Measurements from ENCODE around the gene MCFD2.
A peak's percentile ranks its signal among the peaks of the same experiment; 100 is the strongest.
"Not testable (repeated sequence)": the region's sequence is repeated elsewhere in the genome, so short reads cannot be mapped to it uniquely, and the experiment has no call there.

Gene MCFD2

DNA sequence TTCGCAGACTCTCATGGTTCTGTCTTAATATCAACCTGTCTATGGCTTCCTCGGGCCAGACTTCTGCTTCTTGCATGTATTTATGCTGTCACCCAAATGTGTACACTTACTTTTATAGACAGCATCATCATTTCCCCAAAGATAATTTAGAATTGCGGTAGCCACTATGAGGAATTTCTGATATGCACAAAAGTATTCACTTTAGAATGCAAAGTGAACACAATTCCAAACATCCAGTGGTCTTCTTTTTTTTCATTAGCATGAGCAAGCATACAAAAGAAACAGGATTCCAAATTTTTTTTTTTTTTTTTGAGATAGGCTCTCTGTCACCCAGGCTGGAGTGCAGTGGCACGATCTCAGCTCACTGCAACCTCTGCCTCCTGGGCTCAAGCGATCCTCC, 21.0 kb upstream of the MCFD2 start:
- no peak for DNase-seq

DNA sequence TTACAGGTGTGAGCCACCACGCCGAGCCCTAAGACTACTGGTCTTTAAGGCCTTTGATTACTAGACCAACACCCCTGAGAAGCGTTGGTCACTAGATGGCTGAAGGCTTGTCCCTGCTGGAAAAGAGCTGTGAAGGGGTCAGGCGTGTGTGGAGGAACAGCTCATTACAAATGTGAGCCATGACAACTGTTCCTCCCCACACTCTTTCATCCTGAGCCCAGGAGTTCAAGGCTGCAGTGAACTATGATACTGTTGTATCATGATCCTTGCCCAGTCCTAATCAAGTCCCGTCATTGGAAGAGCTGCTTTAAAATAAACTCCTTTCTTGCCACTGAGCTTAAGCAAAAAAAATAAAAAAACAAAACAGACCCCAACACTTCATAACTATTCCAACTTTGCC, 19.5 kb upstream of the MCFD2 start:
- no peak for DNase-seq

DNA sequence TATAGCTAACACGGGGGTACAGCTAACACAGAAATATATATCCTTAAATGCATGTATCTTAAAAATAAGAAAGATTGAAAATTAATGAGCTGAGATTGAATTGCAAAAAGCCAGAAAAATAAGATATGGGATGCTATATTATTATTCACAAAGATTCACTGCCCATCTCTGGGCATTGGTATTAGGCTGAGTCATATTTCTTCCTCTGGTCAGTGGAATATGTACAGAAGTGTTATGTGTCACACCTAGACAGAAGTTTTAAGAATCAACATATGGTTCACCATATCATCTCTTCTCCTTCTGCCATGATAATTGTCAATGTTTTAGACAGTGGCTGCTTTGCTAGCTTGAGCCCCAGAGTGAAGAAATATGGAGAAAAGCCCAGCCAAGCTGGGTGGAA, 14.0 kb upstream of the MCFD2 start:
- DNase-seq, result no peak

DNA sequence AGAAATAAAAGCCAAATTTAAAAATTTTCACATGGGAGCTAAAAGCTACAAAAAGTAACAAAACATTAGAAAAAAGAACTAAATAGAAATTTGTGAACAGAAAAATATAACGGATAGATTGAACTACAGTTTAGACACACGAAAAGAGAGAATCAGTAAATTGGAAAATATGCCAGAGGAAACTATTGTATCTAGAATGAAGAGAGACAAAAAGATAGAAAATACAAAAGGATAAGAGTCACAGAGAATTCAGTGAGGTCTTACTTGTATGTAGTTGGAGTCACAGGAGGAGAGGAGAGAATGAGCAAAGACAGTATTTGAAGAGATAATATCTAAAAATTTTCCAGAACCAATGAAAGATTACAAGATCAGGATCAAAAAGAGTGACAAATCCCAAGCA, 11.3 kb upstream of the MCFD2 start:
- no peak for DNase-seq

DNA sequence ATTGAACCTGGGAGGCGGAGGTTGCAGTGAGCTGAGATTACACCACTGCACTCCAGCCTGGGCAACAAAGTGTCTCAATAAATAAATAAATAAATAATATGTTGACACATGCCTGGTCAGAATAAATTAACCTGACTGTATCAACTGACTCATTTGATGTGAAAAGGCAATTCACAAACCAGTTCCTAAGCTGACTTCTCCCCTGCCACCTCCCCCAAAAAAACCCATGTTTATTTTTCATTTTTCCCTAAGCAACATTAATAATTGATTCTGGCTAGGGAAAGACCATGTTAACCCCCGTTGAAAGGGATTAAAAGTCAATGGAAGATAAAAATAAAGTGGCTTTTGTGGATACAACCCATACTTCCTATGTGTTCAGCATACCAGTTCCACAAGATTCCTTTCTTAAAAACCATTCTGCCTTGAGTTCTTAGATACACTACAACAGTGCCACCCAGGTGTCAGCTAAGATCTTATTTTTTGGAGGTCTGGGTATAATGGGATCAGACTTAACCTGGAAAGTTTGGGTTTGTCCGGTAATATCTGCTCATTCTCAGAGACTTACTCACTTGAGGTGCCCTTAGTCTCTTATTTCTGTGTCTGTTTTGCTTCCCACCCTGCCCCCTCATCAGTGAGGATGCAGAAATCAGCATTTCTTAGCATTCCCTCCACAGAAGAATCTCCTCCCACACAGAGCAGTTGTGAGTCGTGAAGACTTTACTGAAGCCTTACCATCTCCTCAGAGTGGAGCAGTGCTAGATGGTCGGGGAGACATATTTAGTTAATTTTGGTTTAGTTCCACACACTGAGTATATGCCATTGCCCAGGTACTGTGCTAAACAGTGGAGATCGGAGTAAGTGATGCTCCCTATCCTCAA, 10.1 kb upstream of the MCFD2 start:
- no peak for DNase-seq

DNA sequence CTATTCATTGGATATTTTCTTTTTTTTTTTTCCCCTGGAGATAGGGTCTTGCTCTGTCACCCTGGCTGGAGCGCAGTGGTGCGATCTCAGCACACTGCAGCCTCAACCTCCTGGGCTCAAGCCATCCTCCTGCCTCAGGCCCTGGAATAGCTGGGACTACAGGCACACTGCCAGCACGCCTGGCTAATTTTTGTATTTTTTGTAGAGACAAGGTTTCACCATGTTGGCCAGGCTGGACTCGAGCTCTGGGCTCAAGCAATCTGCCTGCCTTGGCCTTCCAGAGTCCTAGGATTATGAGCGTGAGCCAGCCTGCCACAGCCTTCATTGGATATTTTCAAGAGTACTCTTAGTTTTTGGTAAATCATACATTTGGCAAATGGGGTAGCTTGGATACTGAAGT, 9.0 kb upstream of the MCFD2 start:
- DNase-seq, result no peak

DNA sequence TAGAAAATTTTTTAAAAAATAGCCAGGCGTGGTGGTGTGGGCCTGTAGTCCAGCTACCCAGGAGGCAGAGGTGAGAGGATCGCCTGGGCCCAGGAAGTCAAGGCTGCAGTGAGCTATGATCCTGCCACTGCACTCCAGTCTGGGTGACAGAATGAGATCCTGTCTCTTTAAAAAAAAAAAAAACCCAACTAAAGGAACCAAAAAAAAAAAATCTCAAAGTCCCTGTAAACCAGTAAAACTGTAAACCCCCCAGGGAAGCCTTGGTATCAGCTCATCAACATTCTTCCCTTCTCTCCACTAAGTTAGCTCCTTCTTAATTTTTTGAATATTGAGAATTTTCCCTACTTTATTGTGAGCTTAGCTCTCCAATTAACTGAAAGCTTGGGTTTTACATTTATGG, 8.4 kb upstream of the MCFD2 start:
- no peak for DNase-seq

DNA sequence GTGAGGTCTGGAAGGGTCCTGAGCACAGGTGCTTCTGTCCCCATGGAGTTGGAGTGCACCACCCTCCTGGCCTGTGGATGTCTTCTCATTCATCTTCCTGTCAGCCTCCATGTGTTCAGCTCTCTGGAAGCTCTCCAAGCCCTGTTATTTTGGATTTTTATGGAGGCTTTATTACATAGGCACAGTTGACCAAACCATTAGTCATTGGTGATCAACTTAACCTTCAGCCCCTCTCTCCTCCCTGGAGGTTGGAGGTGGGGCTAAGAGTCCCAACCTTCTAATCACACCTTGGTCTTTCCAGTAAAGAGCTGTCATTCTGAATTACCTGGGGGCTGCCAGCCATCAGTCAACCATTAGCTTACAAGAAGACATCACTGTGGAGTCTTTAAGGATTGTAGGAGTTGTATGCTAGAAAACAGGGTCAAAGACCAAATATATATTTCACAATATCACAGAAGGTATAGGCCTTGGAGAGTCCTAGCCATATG, 7.5 kb upstream of the MCFD2 start:
- DNase-seq, result no peak

DNA sequence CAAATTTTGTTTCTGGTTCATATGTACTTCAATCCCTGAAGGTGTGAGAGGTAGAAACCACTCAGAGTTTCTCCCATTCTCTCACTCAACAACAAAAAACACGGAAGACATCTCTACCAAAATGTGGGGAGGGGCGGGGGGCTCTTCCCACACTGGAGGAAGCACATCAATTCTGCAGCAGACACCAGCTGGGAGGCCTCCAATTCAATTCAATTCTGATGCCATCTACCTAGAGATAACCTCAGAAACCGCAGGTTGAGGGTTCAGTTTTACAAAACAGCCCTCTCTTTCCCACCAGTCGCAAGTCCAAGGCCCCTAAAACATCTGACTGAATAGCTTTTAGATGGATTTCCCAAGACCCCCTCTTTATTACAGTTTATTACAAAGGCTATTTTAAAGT, 7.0 kb upstream of the MCFD2 start:
- DNase-seq, result no peak

DNA sequence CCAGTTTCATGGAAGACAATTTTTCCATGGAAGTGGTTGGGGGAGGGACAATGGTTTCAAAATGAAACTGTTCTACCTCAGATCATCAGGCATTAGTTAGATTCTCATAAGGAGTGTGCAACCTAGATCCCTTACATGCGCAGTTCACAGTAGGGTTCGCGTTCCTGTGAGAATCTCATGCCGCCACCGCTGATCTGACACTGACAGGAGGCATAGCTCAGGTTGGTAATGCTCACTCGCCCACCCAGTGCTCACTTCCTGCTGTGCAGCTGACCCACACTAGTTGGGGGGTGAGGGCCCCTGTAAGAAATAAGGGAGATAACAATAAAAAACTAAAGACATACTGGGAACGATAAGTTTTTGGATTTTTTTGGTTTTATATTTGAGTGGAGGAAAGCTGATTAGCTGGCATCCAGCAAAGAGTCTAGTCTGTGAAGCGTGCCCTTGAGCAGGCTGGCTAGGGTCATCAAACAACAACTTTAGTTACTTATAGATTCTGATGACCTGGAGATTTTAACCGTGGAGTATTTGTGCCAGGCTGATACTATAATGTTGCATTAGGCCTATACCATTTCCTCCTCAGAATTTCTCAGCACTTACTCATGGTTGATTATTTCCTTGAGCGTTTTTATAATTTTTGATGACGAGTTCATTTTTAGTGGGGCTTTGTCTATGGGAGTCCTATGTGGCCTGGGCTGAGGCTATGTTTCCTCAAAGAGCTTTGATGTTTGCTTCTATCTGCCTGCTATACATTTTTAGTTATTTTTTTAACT, 6.3 kb upstream of the MCFD2 start:
- DNase-seq, result no peak

DNA sequence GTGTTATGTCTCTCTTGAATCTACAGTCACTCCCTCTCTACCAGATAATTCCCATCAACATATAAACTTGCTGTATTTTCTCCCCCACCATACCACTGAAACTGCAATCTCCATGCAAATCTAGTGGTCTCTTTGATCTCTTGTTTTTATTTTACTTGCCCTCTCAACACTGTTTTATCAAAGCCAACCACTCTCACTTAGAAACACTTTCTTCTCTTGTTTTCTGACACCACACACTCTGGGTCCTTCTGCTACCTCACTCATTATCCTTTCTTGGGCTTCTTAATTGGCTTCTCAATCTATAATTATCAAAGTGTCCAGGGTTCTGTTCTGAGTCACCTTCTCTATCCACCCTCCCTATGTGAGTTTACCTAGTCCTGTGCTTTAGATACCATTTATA, 2.0 kb upstream of the MCFD2 start:
- DNase-seq, result peak in 1 of 2 donors; percentile 41

DNA sequence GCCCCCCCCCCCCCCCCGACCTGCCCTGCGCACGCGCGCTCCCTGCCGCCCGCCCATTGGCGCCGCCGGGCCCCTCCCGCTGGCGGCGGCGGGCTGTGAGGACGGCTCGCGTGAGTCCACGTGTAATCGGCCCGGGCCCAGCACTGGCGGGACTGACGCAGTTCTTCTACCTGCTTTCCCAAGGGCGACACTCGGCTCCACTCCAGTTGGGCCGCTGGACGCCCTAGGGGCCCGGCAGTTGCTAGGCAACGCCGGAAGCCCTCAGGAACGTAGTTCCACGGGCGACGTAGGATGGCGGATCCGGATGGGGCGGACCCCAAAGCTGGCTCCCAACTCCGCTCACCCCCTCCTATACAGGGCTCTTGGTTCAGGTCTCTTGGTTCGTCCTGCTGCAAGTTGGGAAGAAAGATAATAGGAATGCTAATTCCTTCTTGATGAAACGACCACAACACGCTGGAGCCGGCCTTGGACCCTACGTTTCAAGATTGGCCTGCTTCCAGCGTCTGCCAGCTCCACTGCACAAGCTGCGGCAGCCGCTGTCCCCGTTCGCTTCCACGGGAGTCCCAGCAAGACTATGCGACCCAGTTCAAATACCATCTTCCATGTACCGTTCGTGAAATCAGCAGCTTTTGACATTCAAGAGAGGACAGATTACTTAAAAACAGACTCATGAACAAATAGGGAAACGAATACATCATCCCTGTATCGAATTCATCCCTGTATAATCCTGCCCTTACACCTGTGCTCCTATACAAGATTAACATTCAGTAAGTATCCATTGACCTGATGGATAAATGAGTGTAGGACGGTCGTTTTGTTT, 415 bp upstream of the MCFD2 start:
- DNase-seq, result peak; percentile 76 to 82

DNA sequence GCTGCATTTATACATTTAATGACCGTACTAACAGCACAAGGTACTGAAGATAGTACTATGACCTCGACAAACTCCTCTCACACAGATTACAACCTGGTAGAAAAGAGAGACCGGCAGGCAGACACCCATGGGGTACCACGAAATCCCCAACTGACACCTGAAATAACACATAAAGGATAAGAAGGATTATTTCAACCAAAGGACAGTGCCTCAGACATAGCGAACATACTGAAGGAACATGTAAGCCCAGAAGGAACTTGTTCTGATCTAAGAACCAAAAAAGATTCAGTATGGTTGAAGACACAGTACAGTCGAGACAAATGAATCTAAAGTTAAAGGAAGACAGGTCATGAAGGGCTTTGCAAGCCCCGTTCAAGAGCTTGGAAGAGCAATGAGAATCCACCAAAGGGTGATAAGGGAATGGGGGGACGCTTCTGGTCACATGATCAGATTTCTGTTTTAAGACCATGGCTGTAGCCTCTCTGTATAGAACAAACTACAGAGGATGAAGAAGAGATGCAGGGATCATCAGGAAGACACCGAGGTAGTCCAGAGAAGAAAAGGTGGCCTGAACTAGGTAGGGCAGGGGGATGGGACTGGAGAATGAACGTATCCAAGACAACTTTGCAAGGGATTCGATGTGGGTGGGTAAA, 902 bp downstream of the MCFD2 start:
- DNase-seq, result no peak

DNA sequence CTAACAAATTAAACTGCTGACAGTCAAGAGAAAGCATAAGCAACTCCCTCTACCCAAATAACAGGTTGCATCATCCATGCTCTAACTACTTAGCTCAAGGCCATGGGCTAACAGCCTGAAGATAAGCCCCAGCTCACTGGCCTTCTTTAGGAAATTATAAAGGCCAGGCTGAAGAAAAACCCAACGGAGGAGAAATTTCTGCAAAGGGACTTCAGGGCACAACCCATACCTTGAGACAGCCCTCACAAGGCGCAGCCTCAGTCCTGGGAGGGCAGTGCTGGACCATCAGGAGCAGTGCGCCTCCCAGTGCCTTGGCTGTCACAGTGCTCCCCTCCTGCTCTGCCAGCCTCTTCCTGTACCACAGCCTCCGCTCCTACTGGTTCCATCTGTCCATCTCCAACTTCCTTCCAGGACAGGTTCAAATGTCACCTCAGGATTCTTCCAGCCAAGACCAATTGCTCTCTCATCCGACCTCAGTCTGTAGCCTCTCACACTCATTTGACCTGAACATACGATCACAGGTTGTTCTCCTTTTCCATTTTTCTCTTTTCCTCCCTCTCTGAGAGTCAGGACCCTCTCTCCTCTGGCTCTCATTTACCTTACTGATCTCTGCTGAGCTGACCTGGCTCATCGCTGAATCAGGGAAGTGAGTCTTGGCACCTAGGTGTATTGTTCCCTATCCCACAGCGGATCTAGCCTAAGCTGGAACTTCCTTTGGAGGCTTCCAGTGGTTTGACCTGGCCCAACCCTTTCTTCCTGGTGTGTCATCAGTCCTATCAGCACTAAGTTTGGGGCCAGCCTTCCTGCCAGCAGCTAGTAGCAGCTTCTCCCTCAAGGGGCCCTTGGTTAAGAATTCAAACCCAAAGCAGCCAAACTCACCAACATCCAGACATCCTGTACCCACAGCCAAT, 1.9 kb downstream of the MCFD2 start:
- DNase-seq, result no peak

DNA sequence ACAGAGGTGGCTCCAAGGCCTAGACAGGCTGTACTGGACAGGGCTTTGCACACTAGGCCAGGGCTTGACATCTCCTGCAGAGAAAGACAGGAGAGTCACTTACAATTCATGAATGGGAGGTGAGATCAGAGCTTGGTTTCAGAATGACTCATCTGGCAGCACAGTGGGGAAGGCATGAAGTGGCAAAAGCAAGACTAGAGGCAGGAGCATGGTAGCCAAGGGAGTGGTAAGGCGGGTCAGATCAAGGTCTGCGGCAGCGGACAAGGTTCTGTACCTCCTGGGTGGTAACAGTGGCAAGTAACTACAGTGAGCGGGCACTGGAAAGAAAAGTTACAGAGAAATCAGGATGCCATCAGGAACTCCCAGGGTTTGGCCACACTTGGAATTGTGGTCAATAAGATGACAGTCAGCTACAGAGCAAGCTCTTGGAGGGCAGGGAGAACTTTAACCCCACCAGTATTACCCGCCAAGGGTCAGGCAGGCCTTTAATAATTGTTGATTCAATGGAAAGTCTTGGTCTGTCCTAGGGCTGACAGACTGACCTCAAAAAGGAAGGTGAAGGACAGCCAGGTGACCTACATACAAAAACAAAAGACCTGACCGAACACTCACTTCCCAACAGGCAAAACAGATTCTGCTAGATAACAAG, 5.7 kb downstream of the MCFD2 start:
- DNase-seq, result no peak

DNA sequence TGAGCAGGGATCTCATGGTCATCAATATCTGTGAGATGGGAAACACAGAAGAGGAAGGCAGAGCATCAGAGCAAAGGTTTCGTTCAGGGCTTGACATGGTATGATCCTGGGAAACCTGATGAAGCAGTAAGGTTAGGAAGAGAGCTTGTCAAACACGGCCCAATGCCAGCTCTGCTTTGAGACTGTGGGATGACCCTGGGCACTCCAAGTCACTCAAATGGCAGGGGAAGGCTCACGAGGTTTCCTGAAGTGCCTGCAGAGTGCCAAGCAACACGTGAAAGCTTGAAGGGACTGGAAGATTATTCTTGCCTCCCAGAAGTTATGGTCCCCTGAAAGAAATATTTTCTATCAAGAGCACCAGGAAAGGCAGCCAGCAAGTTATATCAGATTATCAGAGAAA, 6.5 kb downstream of the MCFD2 start:
- DNase-seq, result no peak

DNA sequence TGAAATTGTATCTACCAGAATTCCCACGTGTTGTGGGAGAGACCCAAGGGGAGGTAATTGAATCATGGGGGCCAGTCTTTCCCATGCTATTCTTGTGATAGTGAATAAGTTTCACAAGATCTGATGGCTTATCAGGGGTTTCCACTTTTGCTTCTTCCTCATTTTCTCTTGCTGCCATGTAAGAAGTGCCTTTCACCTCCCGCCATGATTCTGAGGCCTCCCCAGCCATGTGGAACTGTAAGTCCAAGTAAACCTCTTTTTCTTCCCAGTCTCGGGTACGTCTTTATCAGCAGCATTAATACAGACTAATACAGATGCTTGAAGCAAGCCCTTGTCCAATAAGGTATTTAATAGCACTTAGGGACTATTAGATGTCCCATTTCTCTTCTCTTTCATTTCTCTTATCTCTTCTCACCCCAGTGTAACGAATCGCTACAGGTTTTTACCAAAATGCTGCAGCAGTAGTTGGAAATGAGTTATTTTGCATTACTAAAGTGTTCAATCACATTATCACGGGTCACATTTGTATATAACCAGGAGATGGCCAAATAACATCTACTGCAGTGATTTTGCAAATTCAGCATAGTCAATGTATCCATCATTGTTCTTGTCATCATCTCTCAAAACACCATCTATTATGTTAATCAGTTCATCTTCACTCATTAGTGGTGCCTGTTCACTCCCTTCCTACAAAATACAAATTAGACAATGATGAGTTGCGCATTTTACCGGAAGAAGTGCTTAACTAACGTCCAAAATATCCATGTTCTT, 10.5 kb downstream of the MCFD2 start:
- not testable (repeated sequence) for DNase-seq

DNA sequence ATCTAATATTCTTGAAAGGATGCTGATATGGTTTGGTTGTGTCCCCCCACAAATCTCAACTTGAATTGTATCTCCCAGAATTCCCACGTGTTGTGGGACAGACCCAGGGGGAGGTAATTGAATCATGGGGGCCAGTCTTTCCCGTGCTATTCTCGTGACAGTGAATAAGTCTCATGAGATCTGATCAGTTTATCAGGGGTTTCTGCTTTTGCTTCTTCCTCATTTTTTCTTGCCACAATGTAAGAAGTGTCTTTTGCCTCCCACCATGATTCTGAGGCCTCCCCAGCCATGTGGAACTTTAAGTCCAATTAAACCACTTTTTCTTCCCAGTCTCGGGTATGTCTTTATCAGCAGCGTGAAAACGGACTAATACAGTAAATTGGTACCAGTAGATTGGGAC, 12.6 kb downstream of the MCFD2 start:
- not testable (repeated sequence) for DNase-seq

DNA sequence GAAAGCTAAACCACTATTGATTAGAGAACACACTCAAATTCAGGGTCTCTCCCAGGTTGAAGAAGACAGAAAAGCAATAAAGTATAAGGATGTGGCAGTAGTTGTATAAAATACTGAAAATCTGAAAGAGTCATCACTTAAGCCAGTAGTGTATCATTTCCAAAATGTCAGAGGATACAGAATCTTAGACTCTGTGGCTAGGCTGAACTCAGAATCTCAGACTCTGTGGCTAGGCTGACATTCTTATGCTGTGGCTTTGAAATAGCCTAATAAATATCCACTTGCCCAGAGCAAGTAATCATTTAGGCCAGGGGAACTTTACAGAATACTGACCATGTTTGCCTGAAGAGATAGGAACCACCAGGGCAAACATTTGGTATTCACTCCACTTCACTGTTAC, 13.1 kb downstream of the MCFD2 start:
- no peak for DNase-seq

DNA sequence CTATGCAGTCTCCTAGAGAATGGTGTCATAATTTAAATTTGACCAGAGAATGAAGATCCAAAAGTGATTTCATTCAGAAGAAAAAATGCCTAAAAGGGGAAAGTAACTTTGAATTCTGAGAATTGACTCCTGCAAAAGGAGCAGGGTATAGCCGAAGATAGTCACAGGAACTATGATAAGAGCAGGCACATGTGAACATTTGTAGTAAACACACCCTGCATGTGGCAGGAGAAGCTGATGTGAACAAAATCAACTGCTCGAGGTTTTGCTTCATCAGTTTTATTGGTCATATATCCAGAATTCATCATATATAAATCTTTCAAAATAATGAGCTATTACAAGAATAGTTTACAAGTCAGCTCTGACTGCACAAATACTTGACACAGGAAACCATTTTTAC, 14.0 kb downstream of the MCFD2 start:
- DNase-seq, result no peak

Measured in CD4-positive, alpha-beta T cell treated with Interferon alpha-2 for 1 hour (primary cell).